ENCODE data around the gene NABP1.

GRCh38 chr2:191710411-191710900, 32.5 kb downstream of the NABP1 start:
- TF ChIP-seq, protein P1, sequence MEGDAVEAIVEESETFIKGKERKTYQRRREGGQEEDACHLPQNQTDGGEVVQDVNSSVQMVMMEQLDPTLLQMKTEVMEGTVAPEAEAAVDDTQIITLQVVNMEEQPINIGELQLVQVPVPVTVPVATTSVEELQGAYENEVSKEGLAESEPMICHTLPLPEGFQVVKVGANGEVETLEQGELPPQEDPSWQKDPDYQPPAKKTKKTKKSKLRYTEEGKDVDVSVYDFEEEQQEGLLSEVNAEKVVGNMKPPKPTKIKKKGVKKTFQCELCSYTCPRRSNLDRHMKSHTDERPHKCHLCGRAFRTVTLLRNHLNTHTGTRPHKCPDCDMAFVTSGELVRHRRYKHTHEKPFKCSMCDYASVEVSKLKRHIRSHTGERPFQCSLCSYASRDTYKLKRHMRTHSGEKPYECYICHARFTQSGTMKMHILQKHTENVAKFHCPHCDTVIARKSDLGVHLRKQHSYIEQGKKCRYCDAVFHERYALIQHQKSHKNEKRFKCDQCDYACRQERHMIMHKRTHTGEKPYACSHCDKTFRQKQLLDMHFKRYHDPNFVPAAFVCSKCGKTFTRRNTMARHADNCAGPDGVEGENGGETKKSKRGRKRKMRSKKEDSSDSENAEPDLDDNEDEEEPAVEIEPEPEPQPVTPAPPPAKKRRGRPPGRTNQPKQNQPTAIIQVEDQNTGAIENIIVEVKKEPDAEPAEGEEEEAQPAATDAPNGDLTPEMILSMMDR (IDR thresholded peaks at IDR 0.05) = no peak
- TF ChIP-seq POLR2A (IDR thresholded peaks at IDR 0.05) = no peak

Data from tibial nerve (tissue), 3 donors.